ENCODE results near the gene RXYLT1. TPM values are rescaled to one million over a fixed set of nuclear protein-coding genes. Genes with fewer than 3 reads are reported as not detected.

The RXYLT1 gene
- polyA plus RNA-seq, 4 donors: 3.4 to 20.9 (median 9.3) TPM

DNA sequence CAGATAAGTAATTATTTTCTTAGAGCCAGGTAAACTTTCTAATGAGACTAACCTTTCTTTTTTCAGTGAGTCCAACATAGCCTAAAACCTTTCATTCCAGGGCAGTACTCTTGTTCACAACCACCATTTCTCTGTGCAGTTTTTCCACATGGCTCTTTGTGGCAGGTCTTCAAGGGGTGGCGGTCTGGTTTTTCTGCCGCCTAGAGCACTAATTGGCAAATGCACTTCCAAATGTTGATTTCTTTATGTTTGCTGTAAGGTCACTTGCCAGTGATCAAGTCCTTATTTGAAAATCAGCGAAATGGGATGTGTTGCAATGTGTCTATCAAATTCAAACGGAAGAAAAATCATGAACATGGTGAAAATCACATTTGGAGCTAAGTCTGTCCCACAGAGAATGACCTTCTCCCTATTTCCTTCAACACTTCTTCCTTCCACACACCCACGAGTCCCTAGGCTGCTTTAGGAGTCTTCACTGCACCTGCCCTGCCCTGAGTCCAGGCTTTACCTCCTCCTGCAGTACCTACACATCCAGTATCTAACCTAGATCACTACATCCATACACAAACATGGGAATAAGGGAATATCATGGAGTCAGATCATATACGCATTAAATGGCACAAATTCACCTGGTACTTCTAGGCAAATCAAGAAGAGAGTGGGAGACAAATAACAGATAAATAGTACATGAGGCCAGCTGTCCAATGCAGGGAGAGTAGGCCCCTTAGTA is 66.7 kb downstream of the RXYLT1 start:
- Histone ChIP-seq H3K4me1 (ENCODE audit: control insufficient read depth in 3 of 3, insufficient read depth in 2 of 3, low read depth in 1 of 3, low read length in 2 of 3) (peaks cover 2 to 34% (median 2%) of the 10 kb centered on the region in 3 donors), H3K4me3 (ENCODE audit: low read depth in 1 of 3, low read length in 3 of 3) (peak overlapping the region in 1 of 3 donors; percentile 71), H3K9me3 (ENCODE audit: control insufficient read depth in 2 of 2, insufficient read depth in 1 of 2, low read depth in 1 of 2, low read length in 1 of 2) (no peaks in the 10 kb centered on the region), H3K27me3 (ENCODE audit: control insufficient read depth in 3 of 3, insufficient read depth in 3 of 3, low read length in 3 of 3) (no peaks in the 10 kb centered on the region), H3K27ac (ENCODE audit: low read depth in 1 of 3, low read length in 2 of 3) (peak overlapping the region in 1 of 3 donors; percentile 81), H3K36me3 (ENCODE audit: control insufficient read depth in 3 of 3, insufficient read depth in 2 of 3, low read depth in 1 of 3, low read length in 3 of 3) (no peaks in the 10 kb centered on the region)
- FAIRE-seq (no peak), DNase-seq (peak in 1 of 2 donors; percentile 16)
- 40 to 72% (median 50%) methylated on average over 6 of the region's 6 CpGs for WGBS, 3 donors

DNA sequence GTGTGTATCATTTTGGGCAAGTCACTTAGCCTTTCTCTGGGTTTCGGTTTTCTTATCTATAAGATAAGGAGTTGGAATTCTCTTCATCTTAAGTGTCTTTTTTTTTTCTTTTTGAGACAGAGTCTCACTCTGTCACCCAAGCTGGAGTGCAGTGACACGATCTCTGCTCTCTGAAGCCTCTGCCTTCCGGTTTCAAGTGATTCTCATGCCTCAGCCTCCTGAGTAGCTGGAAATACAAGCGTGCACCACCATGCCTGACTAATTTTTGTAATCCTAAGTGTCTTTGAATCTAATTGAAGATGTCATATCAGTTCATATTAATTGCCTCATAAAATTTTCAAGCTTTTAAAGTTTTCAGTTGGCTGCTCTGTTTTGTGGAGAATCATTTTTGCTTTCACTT is 68.7 kb downstream of the RXYLT1 start:
- FAIRE-seq (no peak), DNase-seq (no peak)
- Histone ChIP-seq H3K36me3 (ENCODE audit: control insufficient read depth in 3 of 3, insufficient read depth in 2 of 3, low read depth in 1 of 3, low read length in 3 of 3) (peaks cover 0 to 4% (median 0%) of the 10 kb centered on the region in 3 donors), H3K4me1 (ENCODE audit: control insufficient read depth in 3 of 3, insufficient read depth in 2 of 3, low read depth in 1 of 3, low read length in 2 of 3) (peaks cover 2 to 35% (median 2%) of the 10 kb centered on the region in 3 donors), H3K27ac (ENCODE audit: low read depth in 1 of 3, low read length in 2 of 3) (no peak overlapping the region), H3K27me3 (ENCODE audit: control insufficient read depth in 3 of 3, insufficient read depth in 3 of 3, low read length in 3 of 3) (no peaks in the 10 kb centered on the region), H3K9me3 (ENCODE audit: control insufficient read depth in 2 of 2, insufficient read depth in 1 of 2, low read depth in 1 of 2, low read length in 1 of 2) (no peaks in the 10 kb centered on the region), H3K4me3 (ENCODE audit: low read depth in 1 of 3, low read length in 3 of 3) (no peak overlapping the region)
- 29 to 65% (median 39%) methylated on average over 4 of the region's 4 CpGs for WGBS, 3 donors

DNA sequence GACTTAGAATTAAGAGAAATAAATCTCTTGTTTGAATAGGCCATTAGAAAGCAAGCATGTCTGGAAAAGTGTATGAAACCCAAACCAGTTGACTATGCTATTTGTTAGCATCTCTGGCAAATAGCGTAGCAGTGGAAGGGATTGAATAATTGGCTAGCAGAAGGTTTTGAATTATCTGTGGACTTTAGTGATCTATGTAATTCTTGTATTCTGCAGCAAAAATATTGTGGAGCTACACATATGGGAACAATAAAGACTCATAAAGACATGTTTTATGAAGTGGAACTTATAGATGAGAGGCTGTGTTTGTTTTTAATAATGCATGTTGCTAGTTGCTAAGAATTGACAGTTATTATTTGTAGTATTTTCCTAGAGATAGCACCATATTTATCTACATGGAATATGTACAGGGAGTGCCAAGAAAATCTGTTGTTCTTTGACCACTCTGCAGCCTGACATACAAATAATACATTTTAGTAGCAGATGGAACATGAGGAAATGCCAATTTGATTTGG is 69.5 kb downstream of the RXYLT1 start:
- no peaks in the 10 kb centered on the region for H3K9me3 ChIP-seq (ENCODE audit: control insufficient read depth in 2 of 2, insufficient read depth in 1 of 2, low read depth in 1 of 2, low read length in 1 of 2)
- no peak overlapping the region for H3K4me3 ChIP-seq (ENCODE audit: low read depth in 1 of 3, low read length in 3 of 3)
- H3K36me3 ChIP-seq (ENCODE audit: control insufficient read depth in 3 of 3, insufficient read depth in 2 of 3, low read depth in 1 of 3, low read length in 3 of 3): peaks cover 0 to 4% (median 0%) of the 10 kb centered on the region in 3 donors
- H3K4me1 ChIP-seq (ENCODE audit: control insufficient read depth in 3 of 3, insufficient read depth in 2 of 3, low read depth in 1 of 3, low read length in 2 of 3): peaks cover 2 to 41% (median 2%) of the 10 kb centered on the region in 3 donors
- FAIRE-seq (no peak), DNase-seq (no peak)
- no peaks in the 10 kb centered on the region for H3K27me3 ChIP-seq (ENCODE audit: control insufficient read depth in 3 of 3, insufficient read depth in 3 of 3, low read length in 3 of 3)
- no peak overlapping the region for H3K27ac ChIP-seq (ENCODE audit: low read depth in 1 of 3, low read length in 2 of 3)
- WGBS, 3 donors: 86 to 100% (median 86%) methylated on average over 1 of the region's 1 CpG

DNA sequence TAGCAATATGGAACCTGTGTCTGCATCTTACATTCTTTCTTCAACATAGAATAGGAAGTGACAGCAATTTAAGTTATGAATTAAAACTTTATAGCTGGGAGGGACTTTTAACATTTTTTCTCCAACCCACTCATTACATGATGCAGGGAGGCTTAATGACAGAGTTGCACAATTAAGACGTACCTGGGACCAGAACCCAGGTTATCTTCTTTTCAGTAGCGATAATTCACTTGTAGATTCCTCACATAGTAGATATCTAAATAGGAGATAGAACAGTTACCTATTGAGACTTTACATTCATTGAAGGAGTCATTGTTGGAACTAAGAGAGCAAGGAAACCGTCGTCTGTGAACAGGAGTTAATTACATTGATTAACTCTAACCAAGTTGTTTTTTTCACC is 69.9 kb downstream of the RXYLT1 start:
- Histone ChIP-seq H3K4me3 (ENCODE audit: low read depth in 1 of 3, low read length in 3 of 3) (no peak overlapping the region), H3K27ac (ENCODE audit: low read depth in 1 of 3, low read length in 2 of 3) (peak overlapping the region in 1 of 3 donors; percentile 38), H3K27me3 (ENCODE audit: control insufficient read depth in 3 of 3, insufficient read depth in 3 of 3, low read length in 3 of 3) (no peaks in the 10 kb centered on the region), H3K4me1 (ENCODE audit: control insufficient read depth in 3 of 3, insufficient read depth in 2 of 3, low read depth in 1 of 3, low read length in 2 of 3) (peaks cover 2 to 41% (median 2%) of the 10 kb centered on the region in 3 donors), H3K36me3 (ENCODE audit: control insufficient read depth in 3 of 3, insufficient read depth in 2 of 3, low read depth in 1 of 3, low read length in 3 of 3) (peaks cover 0 to 4% (median 0%) of the 10 kb centered on the region in 3 donors), H3K9me3 (ENCODE audit: control insufficient read depth in 2 of 2, insufficient read depth in 1 of 2, low read depth in 1 of 2, low read length in 1 of 2) (no peaks in the 10 kb centered on the region)
- WGBS, 3 donors: 26 to 57% (median 46%) methylated on average over 4 of the region's 4 CpGs
- no peak for FAIRE-seq
- peak in 1 of 2 donors; percentile 47 for DNase-seq

DNA sequence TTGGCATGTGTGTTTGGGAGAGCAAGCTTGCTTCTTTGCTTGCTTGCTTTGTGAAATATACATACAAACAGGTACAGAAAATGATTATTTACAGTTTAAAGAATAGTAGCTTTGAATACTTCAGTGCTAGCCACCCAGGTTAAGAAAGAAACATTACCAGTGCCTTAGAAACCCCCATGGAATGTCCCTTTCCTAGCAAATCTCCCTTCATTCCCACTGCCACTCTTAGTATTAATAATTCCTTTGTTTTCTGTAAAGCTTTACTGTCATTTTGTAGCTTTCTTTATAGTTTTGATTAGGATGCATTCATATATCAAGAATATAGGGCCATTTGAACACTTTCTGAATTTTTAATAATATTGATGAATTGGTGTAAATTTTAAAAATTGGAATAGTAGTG is 74.3 kb downstream of the RXYLT1 start:
- Histone ChIP-seq H3K4me1 (ENCODE audit: control insufficient read depth in 3 of 3, insufficient read depth in 2 of 3, low read depth in 1 of 3, low read length in 2 of 3) (peaks cover 0 to 23% (median 2%) of the 10 kb centered on the region in 3 donors), H3K9me3 (ENCODE audit: control insufficient read depth in 2 of 2, insufficient read depth in 1 of 2, low read depth in 1 of 2, low read length in 1 of 2) (no peaks in the 10 kb centered on the region), H3K36me3 (ENCODE audit: control insufficient read depth in 3 of 3, insufficient read depth in 2 of 3, low read depth in 1 of 3, low read length in 3 of 3) (peaks cover 0 to 4% (median 0%) of the 10 kb centered on the region in 3 donors), H3K27ac (ENCODE audit: low read depth in 1 of 3, low read length in 2 of 3) (no peak overlapping the region), H3K4me3 (ENCODE audit: low read depth in 1 of 3, low read length in 3 of 3) (no peak overlapping the region), H3K27me3 (ENCODE audit: control insufficient read depth in 3 of 3, insufficient read depth in 3 of 3, low read length in 3 of 3) (no peaks in the 10 kb centered on the region)
- no peak for FAIRE-seq
- no peak for DNase-seq

DNA sequence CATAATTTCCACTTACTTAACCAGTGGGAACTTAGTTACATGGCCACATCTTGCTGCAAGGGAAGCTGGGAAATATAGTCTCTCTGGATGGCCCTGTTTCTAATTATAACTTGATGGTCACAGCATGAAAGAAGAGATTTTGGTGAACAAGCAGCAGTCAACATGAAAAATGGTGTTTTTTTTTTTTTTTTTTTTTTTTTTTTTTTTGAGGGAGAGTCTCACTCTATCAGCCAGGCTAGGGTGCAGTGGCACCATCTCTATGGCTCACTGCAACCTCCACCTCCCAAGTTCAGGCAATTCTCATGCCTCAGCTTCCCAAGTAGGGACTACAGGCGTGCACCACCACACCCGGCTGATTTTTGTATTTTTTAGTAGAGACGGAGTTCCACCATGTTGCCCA is 75.6 kb downstream of the RXYLT1 start:
- Histone ChIP-seq H3K36me3 (ENCODE audit: control insufficient read depth in 3 of 3, insufficient read depth in 2 of 3, low read depth in 1 of 3, low read length in 3 of 3) (peaks cover 0 to 4% (median 0%) of the 10 kb centered on the region in 3 donors), H3K27me3 (ENCODE audit: control insufficient read depth in 3 of 3, insufficient read depth in 3 of 3, low read length in 3 of 3) (no peaks in the 10 kb centered on the region), H3K27ac (ENCODE audit: low read depth in 1 of 3, low read length in 2 of 3) (no peak overlapping the region), H3K4me1 (ENCODE audit: control insufficient read depth in 3 of 3, insufficient read depth in 2 of 3, low read depth in 1 of 3, low read length in 2 of 3) (peaks cover 0 to 10% (median 0%) of the 10 kb centered on the region in 3 donors), H3K4me3 (ENCODE audit: low read depth in 1 of 3, low read length in 3 of 3) (no peak overlapping the region), H3K9me3 (ENCODE audit: control insufficient read depth in 2 of 2, insufficient read depth in 1 of 2, low read depth in 1 of 2, low read length in 1 of 2) (no peaks in the 10 kb centered on the region)
- no peak for FAIRE-seq
- WGBS, 3 donors: 86 to 97% (median 97%) methylated on average over 3 of the region's 3 CpGs
- DNase-seq: no peak

DNA sequence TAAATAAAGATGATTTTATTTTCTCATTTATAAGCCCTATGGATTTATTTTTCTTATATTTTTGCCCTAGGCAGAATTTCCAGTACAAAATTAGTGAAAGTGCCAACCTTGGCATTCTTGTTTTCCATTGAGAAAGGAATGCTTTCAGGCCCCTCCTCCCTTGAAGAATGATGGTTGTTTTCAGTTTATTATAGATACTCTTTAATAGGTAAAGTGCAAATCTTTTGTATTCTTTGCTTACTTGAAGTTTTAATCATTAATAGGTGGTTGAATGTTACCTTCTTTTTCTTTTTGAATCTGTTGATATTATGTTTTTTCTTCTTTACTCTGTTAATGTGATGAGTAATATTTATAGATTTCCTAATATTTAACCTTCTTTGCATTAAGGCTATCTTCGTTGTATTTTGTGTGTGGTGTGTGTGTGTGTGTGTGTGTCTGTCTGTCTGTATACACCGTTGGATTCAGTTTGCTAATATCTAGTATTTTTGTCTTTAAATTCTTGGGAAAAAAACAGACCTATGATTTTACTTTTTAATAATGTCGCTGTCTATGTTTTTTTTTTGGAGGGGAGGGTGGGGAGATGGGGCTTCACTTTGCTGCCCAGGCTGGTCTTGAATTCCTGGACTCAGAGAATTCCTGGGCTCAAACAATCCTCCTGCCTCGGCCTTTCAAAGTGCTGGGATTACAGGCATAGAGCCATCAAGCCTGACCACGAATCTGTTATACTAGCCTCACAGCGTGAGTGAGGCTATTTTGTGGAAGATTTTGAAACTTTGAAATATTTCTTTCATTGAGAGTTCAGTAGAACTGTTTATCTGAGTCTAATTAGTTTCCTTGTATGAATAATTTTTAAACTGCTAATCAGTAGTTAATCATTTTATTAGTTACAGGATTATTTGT is 78.3 kb downstream of the RXYLT1 start:
- no peak overlapping the region for H3K27ac ChIP-seq (ENCODE audit: low read depth in 1 of 3, low read length in 2 of 3)
- H3K4me1 ChIP-seq (ENCODE audit: control insufficient read depth in 3 of 3, insufficient read depth in 2 of 3, low read depth in 1 of 3, low read length in 2 of 3): peaks cover 0 to 27% (median 0%) of the 10 kb centered on the region in 3 donors
- WGBS, 3 donors: 35 to 63% (median 46%) methylated on average over 6 of the region's 6 CpGs
- H3K9me3 ChIP-seq (ENCODE audit: control insufficient read depth in 2 of 2, insufficient read depth in 1 of 2, low read depth in 1 of 2, low read length in 1 of 2): no peaks in the 10 kb centered on the region
- H3K36me3 ChIP-seq (ENCODE audit: control insufficient read depth in 3 of 3, insufficient read depth in 2 of 3, low read depth in 1 of 3, low read length in 3 of 3): no peaks in the 10 kb centered on the region
- DNase-seq: peak in 1 of 2 donors; percentile 40
- H3K27me3 ChIP-seq (ENCODE audit: control insufficient read depth in 3 of 3, insufficient read depth in 3 of 3, low read length in 3 of 3): no peaks in the 10 kb centered on the region
- no peak for FAIRE-seq
- H3K4me3 ChIP-seq (ENCODE audit: low read depth in 1 of 3, low read length in 3 of 3): no peak overlapping the region
